Right lobe of liver (tissue), 6 donors: Measurements from ENCODE around the gene ANKRD29. TPM values are rescaled to one million over a fixed set of nuclear protein-coding genes. Genes with fewer than 3 reads are reported as not detected.

Experiments used
- ATAC-seq, 4 donors: fragments of 200-7000 bp; cut with Tn5 transposase; one replicate each; pipeline ENCODE4 v1.9.1; 2020; ENCODE audit warnings: mild to moderate bottlenecking in 4 of 4, moderate library complexity in 4 of 4
- DNase-seq, 3 donors: peaks; one replicate each; pipeline ENCODE4 v3.0.0-alpha.2; 2020
- H3K27ac ChIP-seq, 3 donors: fragments of 200-600 bp; one replicate each; pipeline ENCODE4 v1.8.0; 2022
- H3K27me3 ChIP-seq, 2 donors: fragments of 200-600 bp; one replicate each; pipeline ENCODE4 v1.8.0; 2022
- H3K36me3 ChIP-seq, 4 donors: fragments of 200-600 bp; sonication (generic) in 1 of 4; one replicate each; pipeline versions ENCODE4 v1.5.1 to v1.8.0; 2017 to 2022; ENCODE audit warnings: control low read depth in 1 of 4
- H3K4me1 ChIP-seq, 4 donors: fragments of 200-600 bp; sonication (generic) in 1 of 4; one replicate each; pipeline versions ENCODE4 v1.5.1 to v1.8.0; 2017 to 2022; ENCODE audit warnings: control low read depth in 1 of 4
- H3K4me3 ChIP-seq, 3 donors: fragments of 200-600 bp; one replicate each; pipeline ENCODE4 v1.8.0; 2022
- H3K9me3 ChIP-seq, 4 donors: fragments of 200-600 bp; sonication (generic) in 1 of 4; one replicate each; pipeline versions ENCODE4 v1.5.1 to v1.8.0; 2017 to 2022; ENCODE audit warnings: control low read depth in 1 of 4
- POLR2A ChIP-seq: fragments of 450-650 bp; IDR thresholded peaks from one replicate; pipeline ENCODE4 v1.6.1; 2017; ENCODE audit warnings: antibody characterized with exemption, mild to moderate bottlenecking
- WGBS: methylation state at CpG from one replicate; pipeline ENCODE4 v1.1.6; 2018; ENCODE audit warnings: low coverage, low lambda C conversion rate; ENCODE audit not compliant: insufficient coverage; ENCODE audit errors: missing lambda C conversion rate; 5-methylcytosine and 5-hydroxymethylcytosine counted together
- intact Hi-C, 2 donors: fragments of 100-400 bp; cut with DNase I; formaldehyde crosslinking; loops; one replicate each; pipeline versions ENCODE4 v1.11.2 to v1.14.1; 2022
- total RNA-seq, 6 experiments: library from RNA; depleted of rRNA in 2 of 6; stranded (reverse); fragments of >200 nt in 2 of 6; fragmentation: NEBNext Ultra II Directional in 3 of 6; extraction: Animal tissue kit (Norgen Biotek cat#: 25700) in 3 of 6; gene quantifications; one replicate each; pipeline versions ENCODE4 v1.1.0 to v1.2.4, GENCODE V29; 2016 to 2023
- TF ChIP-seq, protein P1 (sequence below), 4 donors: fragments of 200-600 bp in 3 of 4; fragments of 450-650 bp in 1 of 4; IDR thresholded peaks; one replicate each; pipeline versions ENCODE4 v1.5.1 to v1.8.0; 2016 to 2022; ENCODE audit warnings: antibody characterized with exemption in 4 of 4, mild to moderate bottlenecking in 2 of 4
- donor health status: DM: no; HTN: yes; CAD: no.
- donor health status: DM: no; HTN: no; CAD: no.
- donor health status: DM: no; HTN: no; CAD: no.
- donor health status: DM: no; HTN: yes; CAD: no.
- donor health status: DM: no; HTN: yes; CAD: no.

ANKRD29 gene
- total RNA-seq, 6 experiments from 2014 or later: 0.39 to 4.8 (median 1.1) TPM

DNA sequence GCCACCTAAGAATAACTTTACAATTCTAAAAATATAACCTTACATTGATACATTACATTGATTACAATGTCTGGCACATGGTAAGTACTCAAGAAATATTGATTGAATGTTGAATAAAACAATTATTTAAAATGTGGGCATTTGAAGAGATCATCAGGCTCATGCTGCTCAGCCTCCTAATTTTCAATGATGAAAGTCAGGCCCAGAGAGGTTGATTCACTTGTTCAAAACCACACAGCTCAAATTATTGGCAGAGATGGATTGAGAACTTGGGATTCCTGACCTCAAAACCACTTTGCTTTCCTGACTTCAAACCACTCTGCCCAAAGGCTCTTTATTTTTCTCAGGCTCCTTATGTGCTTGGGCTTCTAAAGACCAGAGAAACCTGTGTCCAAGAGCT, 34.7 kb downstream of the ANKRD29 start:
- H3K4me3 ChIP-seq: no peak overlapping the region
- peak overlapping the region in 1 of 3 donors; percentile 44 for H3K27ac ChIP-seq
- H3K27me3 ChIP-seq: no peaks in the 10 kb centered on the region
- DNase-seq: no peak
- H3K9me3 ChIP-seq: no peaks in the 10 kb centered on the region
- ATAC-seq: no peak
- H3K36me3 ChIP-seq: no peaks in the 10 kb centered on the region
- intact Hi-C loops: no loop called here
- TF ChIP-seq, protein P1, sequence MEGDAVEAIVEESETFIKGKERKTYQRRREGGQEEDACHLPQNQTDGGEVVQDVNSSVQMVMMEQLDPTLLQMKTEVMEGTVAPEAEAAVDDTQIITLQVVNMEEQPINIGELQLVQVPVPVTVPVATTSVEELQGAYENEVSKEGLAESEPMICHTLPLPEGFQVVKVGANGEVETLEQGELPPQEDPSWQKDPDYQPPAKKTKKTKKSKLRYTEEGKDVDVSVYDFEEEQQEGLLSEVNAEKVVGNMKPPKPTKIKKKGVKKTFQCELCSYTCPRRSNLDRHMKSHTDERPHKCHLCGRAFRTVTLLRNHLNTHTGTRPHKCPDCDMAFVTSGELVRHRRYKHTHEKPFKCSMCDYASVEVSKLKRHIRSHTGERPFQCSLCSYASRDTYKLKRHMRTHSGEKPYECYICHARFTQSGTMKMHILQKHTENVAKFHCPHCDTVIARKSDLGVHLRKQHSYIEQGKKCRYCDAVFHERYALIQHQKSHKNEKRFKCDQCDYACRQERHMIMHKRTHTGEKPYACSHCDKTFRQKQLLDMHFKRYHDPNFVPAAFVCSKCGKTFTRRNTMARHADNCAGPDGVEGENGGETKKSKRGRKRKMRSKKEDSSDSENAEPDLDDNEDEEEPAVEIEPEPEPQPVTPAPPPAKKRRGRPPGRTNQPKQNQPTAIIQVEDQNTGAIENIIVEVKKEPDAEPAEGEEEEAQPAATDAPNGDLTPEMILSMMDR (IDR thresholded peaks at IDR 0.05): no peak
- no peak for TF ChIP-seq POLR2A
- peaks cover 0 to 38% (median 8%) of the 10 kb centered on the region in 4 donors for H3K4me1 ChIP-seq

DNA sequence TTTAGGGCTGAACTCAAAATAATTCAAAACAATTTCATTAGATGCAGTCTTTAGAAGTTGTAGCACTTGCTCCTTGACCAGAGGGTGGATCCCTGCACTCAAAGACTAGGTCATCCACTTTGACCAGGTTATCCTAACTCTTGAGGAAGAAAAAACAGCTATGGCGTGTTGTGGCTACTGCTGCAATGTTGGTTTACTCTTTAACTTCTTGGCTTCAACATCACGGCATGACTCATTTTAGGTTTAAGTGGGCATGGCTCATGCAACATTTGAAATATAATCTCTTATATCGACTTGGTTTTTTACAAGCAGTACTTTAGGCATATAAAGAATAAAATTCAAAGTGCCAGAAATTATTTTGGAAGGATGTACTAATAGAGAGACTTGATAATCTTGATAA, 35.4 kb downstream of the ANKRD29 start:
- no peak overlapping the region for H3K4me3 ChIP-seq
- intact Hi-C loops: no loop called here
- no peak for TF ChIP-seq POLR2A
- H3K9me3 ChIP-seq: no peaks in the 10 kb centered on the region
- WGBS: 22% methylated on average over 3 of the region's 3 CpGs
- ATAC-seq: peak; percentile 22 to 62 (median 56)
- peaks cover 0 to 38% (median 8%) of the 10 kb centered on the region in 4 donors for H3K4me1 ChIP-seq
- H3K27ac ChIP-seq: peak overlapping the region in 1 of 3 donors; percentile 44
- no peaks in the 10 kb centered on the region for H3K27me3 ChIP-seq
- no peaks in the 10 kb centered on the region for H3K36me3 ChIP-seq
- no peak for DNase-seq

DNA sequence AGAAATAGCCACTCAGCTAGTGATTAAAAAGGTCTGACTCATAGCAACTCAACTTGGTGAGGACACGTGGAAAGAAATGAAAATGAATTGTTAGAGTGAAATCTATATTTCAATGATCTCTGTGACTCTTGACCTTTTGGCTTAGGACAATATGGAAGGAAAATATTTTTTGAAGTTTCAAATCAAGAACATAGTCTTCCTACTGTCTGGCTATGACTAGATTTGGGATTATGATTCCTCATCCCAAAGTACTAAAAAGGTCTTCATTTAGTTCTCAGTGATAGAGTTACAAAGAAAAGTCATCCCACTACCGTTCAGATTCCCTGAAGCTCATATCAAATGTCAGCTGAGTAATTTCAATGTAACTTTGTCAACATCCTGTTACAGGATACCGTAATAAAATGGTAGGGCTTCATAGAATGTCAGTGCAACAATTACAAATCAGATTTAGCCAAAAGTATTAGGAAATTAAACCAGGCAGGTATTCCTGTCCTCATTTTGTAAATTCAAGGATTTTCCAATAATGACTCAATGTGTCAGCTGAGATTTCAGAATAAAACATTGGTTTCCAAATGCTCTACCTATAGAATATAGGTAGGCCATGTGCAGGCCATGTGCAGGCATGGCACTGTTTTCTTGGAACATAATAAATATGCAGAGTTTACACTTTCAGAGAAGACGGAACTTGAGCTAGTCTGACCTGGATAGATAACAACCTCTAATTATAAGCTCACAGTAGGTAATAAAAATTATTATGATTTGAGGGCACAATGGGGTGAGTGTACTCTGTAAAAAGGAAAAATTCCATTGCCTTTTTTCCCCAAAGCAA, 36.0 kb downstream of the ANKRD29 start:
- Histone ChIP-seq H3K9me3 (no peaks in the 10 kb centered on the region), H3K36me3 (no peaks in the 10 kb centered on the region), H3K4me1 (peaks cover 0 to 38% (median 8%) of the 10 kb centered on the region in 4 donors), H3K27ac (peak overlapping the region in 1 of 3 donors; percentile 35), H3K4me3 (no peak overlapping the region), H3K27me3 (no peaks in the 10 kb centered on the region)
- TF ChIP-seq POLR2A: no peak
- TF ChIP-seq, protein P1 (IDR thresholded peaks at IDR 0.05): no peak
- ATAC-seq (no peak), DNase-seq (no peak)
- intact Hi-C loops: no loop called here
- 38% methylated on average over 4 of the region's 4 CpGs for WGBS

- Histone ChIP-seq H3K27ac (no peak overlapping the region), H3K36me3 (no peaks in the 10 kb centered on the region), H3K4me3 (no peak overlapping the region), H3K27me3 (no peaks in the 10 kb centered on the region), H3K4me1 (peaks cover 0 to 22% (median 4%) of the 10 kb centered on the region in 4 donors), H3K9me3 (no peaks in the 10 kb centered on the region)
- ATAC-seq (no peak), DNase-seq (no peak)
- TF ChIP-seq POLR2A: no peak
- TF ChIP-seq, protein P1 (IDR thresholded peaks at IDR 0.05): no peak
- 77% methylated on average over 3 of the region's 3 CpGs for WGBS
- intact Hi-C loops: loop anchor here (5.0 kb wide), 1 partner anchor 79 kb away; no protein-coding TSS in a partner anchor
Measured at GRCh38 chr18:23623040-23623439, 39.7 kb downstream of the ANKRD29 start.

DNA sequence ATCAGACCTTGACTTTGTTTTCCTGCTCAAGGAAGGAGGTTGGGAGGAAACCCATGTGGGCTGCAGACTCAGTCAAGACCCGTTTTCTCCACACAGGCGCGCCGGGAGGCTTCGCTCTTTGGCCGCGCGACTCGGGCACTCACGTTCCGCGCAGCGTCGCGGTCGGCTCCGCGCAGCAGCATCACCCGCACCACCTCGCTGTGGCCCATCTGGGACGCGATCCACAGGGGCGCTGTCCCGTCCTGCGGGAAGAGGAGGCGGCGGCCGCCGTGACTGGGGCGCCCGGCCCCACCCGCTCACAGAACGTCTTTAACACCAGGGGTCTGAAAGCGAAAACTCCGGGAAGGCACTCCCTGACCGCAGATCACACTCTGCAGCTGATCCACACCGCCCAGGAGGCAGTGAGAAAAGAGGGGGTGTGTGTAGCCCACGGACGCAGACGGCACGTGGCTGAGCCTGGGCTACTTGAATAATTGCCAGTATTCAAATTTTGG, 43.3 kb downstream of the ANKRD29 start:
- 17% methylated on average over 15 of the region's 41 CpGs for WGBS
- Histone ChIP-seq H3K4me1 (peaks cover 0 to 20% (median 4%) of the 10 kb centered on the region in 4 donors), H3K27ac (peak overlapping the region in 1 of 3 donors; percentile 41), H3K27me3 (no peaks in the 10 kb centered on the region), H3K36me3 (no peaks in the 10 kb centered on the region), H3K9me3 (no peaks in the 10 kb centered on the region), H3K4me3 (peak overlapping the region; percentile 40 to 56 (median 45))
- intact Hi-C loops: no loop called here
- DNase-seq: peak in 2 of 3 donors; percentile 52 to 59
- TF ChIP-seq POLR2A: no peak
- TF ChIP-seq, protein P1 (IDR thresholded peaks at IDR 0.05): no peak
- peak; percentile 41 to 67 (median 61) for ATAC-seq
